ENCODE data around the gene WFS1.

The WFS1 gene

DNA sequence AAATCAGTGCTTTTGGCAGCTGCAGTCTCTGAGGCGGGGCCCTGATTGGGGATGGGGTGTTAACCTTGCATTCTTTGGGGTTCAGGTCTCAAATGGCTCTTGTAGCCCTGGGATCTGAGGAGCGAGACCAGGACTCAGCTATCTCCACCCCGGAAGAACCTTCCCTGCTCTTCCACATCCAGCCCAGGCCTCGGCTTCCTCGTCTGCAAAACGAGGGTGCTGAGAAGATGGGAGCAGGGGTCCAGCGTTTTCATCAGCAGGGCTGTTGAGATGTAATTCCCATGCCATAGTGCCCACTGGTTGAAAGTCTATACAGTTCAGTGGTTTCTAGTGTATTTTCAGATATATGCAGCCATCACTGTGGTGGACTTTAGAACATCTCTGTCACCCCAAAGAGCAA, 34.6 kb upstream of the WFS1 start:
- no peak overlapping the region for H3K27ac ChIP-seq
- H3K4me3 ChIP-seq = no peak overlapping the region

DNA sequence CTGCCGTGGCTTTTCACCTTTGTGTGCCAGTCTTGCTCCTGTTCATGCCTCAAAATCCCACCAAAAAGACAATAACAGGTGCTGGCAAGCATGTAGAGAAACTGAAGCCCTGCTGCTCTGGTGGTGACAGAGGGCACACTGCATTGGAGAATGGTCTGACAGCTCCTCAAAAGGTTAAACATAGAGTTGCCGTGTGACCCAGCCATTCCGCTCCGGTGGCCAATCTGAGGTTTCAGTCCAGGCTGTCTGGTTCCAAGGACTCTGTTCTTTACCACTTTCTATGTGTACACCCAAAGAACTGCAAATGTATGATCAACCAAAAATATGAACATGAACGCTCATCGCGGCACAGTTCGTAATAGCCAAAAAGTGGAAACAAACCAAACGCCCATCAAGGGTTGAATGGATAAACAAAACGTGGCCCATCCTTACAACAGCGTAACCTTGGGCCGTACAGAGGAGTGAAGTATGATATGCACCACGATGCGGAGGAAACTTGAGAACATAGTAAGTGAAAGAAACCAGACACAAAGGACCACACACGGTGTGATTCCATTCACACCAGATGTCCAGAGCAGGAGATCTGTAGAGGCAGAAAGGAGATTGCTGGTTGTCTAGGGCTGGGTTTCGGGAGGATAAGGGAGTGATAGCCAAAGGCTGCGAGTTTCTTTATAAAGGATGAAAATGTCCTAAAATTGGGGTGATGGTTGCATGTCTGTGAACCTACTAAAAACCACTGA, 33.6 kb upstream of the WFS1 start:
- no peak overlapping the region for H3K4me3 ChIP-seq

GRCh38 chr4:6236816-6237390, 32.7 kb upstream of the WFS1 start:
- Histone ChIP-seq H3K4me3 (no peak overlapping the region), H3K27ac (no peak overlapping the region)

More for the DNA sequence above, 33.6 kb upstream of the WFS1 start:
- H3K27ac ChIP-seq = no peak overlapping the region

GRCh38 chr4:6239486-6239885, 30.2 kb upstream of the WFS1 start:
- H3K4me3 ChIP-seq = no peak overlapping the region

DNA sequence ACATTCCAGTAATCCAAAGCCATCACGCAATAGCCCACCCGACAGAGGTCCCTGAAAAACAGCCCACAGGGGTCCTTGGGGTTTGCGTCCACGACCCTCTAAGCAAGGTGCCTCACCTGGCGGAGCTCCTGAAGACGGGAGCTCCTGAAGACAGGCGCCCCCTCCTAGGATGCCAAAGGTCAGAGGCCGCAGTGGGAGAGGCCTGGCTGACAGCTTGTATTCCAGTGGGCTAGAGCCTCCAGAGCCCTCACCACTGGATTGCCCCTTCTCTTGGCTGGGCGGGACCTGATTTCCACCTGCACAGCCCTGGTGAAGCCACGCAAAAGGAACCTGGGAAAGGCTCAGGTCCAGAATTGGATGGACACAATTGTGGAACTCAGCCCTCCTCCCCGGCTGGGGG, 29.7 kb upstream of the WFS1 start:
- Histone ChIP-seq H3K27ac (no peak overlapping the region), H3K4me3 (no peak overlapping the region)

More at GRCh38 chr4:6239486-6239885, 30.2 kb upstream of the WFS1 start:
- H3K27ac ChIP-seq = no peak overlapping the region

DNA sequence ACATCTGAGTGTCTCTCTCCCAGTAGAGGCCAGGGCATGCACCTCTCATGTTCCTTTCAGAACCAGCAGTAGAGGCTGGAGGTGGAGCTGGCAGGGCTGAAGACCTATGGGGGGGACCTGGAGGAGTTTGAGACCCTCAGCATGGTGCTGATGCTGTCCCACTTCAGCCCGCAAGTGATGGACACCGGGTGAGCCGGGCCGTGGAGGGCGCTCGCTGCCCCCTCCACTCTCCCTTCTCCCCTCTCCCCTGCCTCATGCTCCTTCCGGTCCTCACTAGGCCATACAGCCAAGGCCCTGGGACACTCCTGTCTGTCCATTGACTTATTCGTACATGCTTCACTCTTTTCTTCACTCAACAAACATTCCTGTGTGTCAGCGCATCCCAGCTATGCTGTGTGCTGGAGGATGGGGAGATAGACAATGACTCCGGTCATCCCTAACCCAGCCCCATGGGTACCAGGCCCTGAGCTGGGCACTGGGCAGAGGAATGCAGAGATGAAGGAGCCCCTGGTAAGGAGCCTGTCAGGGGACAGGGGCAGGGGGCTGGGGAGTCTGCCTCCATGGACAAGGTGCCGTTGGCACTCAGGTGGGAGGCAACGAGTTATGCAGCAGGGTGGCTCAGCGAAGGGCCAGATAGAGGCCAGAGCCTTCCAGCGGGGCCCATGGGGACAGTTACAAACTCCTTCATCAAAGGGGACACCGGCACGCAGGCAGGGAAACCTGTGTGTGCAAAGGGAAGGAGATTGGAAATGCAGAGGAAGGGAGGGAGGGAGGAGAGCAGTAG, 28.4 kb upstream of the WFS1 start:
- Histone ChIP-seq H3K4me3 (no peak overlapping the region), H3K27ac (no peak overlapping the region)

- no peak overlapping the region for H3K27ac ChIP-seq
- H3K4me3 ChIP-seq = no peak overlapping the region
Measured at GRCh38 chr4:6242271-6243029, 27.2 kb upstream of the WFS1 start.

DNA sequence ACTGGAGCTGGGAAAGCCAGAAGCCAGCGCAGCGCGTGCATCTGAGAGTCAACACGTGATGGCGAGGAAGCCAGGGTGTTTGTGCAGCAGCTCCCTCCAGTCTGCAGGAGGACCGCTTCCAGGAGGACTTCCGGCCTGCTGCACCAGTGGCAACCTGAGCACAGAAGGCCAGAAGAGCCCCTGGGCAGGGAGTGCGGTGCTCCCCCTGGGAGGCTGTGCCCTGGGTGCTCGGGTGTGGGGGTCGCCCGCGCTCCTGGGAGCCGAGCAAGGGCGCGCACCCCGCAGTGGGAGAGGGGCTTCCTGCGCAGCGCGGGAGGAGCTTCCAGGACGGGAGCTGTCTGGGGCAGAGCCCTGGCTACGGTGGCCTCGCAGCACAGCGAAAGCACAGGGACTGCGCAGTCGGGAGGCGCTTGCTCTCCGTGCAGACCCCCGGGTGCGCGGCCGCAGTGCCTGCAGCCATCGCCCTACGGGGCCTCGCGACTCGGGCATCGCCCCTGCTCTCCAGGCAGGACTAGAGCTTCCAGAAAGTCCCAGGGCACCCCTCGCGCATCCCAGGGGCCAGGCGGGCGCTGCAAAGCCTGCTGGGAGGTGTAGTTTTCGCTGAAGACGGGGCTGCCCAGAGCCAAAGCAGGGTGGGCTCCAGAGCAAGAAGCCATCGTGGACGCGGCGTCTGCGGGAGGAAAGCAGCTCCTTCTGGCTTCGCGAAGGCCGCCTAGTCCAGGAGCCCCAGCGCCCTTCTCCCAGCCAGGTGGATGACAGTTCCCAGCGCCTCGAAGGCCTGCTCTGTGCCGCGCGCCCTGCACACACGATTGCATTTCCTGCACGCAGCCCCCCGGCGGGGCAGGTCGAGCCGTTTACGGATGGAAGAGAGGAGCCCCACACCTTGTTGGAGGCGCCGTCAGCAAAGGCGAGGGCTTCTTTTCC, 24.1 kb upstream of the WFS1 start:
- no peak overlapping the region for H3K4me3 ChIP-seq
- no peak overlapping the region for H3K27ac ChIP-seq

- H3K4me3 ChIP-seq = no peak overlapping the region
- no peak overlapping the region for H3K27ac ChIP-seq
Measured at GRCh38 chr4:6246170-6246634, 23.4 kb upstream of the WFS1 start.

DNA sequence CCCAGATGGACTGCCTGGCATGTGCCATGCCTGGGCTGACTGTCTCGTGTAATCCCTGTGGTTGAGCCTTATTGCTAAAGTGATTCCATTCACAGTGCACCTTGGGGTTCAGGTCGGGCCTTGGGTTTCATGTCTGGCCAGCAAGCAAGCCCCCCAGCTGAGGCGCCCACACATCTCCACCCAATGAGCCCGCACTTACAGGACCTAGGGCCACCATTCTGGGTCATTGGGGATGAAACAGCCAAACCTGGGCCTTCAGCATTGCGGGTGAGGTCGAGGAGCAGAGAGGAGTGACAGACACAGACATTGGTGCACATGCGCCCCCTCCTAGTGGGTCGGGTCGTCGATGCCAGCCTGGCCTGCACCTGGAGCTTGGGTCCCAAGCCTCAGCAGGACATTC, 21.3 kb upstream of the WFS1 start:
- H3K27ac ChIP-seq = no peak overlapping the region
- H3K4me3 ChIP-seq = no peak overlapping the region

DNA sequence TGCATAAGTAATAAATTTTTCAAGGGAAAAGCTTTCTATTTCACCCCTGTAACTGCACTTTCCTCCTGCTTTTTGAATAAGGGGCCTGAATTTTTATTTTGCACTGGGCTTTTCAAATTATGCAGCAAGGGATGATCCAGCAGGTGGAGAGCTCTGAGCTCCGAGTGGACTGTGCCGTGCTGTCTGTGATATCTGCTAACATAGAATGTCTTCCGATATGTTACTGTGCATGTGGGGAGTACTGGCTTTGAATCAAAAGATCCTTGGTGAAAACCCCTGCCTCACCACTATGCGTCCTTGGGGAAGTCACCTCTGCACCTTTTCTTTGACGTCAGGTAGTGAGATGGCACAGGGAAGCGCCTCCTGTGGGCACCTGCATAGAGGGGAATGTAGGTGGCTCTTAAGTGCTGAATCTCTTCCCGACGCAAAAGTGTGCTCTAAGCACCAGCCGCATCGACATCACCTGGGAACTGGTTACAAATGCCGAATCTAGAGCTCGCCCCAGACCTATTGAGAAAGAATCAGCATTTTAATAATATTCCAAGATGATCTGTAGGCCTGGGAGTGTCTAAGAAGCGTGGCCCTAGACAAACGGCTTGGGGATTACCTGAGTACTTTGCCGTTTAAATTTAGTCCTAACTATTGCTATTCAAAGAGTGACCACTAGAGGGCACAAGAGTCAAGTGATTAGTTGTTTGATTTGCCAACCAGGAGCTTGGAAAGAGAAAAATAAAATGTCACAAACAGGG, 19.2 kb upstream of the WFS1 start:
- H3K27ac ChIP-seq = no peak overlapping the region
- no peak overlapping the region for H3K4me3 ChIP-seq

GRCh38 chr4:6250984-6251295, 18.7 kb upstream of the WFS1 start:
- H3K4me3 ChIP-seq = no peak overlapping the region
- no peak overlapping the region for H3K27ac ChIP-seq

GRCh38 chr4:6251365-6251764, 18.3 kb upstream of the WFS1 start:
- no peak overlapping the region for H3K27ac ChIP-seq

DNA sequence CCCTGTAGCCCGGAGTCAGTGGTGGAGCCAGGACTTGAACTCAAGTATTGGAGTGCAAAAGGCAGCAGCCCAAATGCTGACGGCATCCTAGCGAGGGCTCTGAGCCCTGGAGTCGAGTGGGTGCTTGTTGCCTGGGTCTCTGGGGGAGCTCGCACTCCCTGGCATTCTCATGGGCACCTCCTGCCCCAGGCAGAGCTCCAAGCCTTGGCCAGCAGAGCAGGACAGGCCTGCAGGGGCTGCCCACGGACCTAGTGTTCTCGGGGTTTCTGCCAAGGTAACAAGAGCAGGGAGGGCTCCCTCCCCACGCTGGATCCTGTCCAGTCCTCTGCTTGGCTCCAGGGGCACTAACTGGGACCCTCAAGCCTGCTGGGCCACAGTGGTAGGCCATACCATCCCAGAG, 17.6 kb upstream of the WFS1 start:
- Histone ChIP-seq H3K27ac (no peak overlapping the region), H3K4me3 (no peak overlapping the region)

More at GRCh38 chr4:6251365-6251764, 18.3 kb upstream of the WFS1 start:
- no peak overlapping the region for H3K4me3 ChIP-seq

DNA sequence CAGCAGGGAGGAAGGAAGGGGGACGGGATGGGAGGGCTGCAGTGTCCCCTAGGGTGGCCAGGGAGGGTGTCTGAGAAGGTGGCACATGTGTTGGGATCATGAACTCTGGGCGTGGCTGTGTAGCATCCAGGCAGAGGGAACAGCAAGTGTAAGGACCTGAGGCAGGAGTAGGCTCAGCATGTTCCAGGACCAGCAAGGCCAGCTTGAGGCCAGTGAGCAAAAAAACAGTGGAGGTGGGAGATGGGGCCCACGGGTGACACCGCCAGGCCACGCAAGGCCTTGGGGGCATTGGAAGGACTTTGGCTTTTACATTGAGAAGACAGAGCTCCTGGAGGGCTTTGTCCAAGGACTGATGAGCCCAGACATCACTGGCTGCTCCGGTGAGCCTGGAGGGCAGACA, 16.5 kb upstream of the WFS1 start:
- H3K4me3 ChIP-seq = no peak overlapping the region
- no peak overlapping the region for H3K27ac ChIP-seq

GRCh38 chr4:6253961-6254360, 15.7 kb upstream of the WFS1 start:
- no peak overlapping the region for H3K27ac ChIP-seq
- H3K4me3 ChIP-seq = no peak overlapping the region

GRCh38 chr4:6256141-6256540, 13.5 kb upstream of the WFS1 start:
- H3K4me3 ChIP-seq = no peak overlapping the region
- no peak overlapping the region for H3K27ac ChIP-seq

DNA sequence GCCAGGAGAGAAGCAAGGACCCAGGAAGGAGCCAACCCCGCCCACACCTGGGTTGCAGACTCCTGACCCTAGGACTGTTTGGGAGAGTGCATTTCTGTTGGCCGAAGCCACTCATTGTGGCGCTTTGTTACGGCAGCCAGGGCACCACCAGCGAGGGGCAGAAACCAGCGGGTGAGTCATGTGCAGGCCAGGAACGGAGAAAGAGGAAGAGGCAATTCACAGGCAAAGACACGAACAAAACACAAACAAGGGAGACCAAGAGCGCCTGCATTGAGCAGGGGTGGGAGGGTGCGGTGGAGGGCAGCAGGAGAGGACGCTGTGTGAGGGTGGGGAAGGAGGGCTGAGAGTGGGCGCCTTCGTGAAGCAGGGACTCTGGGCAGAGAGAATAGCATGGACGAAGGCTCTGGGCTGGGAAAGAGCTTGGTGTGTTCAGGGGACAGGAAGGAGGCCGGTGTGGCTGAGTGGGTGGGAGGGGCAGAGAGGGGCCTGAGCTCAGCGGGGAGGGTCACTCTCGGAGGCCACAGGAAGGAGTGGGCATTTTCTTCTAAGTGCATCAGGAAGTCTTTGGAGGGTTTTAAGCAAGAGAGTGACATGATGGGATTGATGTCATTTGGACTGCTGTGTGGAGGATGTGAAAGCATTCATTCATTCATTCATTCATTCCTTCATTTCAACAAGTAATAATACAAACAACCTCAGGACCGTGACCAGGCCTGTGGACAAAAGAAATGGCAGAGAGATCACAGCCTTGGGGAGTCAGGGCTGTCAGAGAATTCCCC, 12.2 kb upstream of the WFS1 start:
- no peak overlapping the region for H3K4me3 ChIP-seq
- peak overlapping the region in 4 of 21 experiments; percentile 42 to 50 (median 46) for H3K27ac ChIP-seq
